ENCODE results near the gene RPS6KB2. TPM values are rescaled to one million over a fixed set of nuclear protein-coding genes. Genes with fewer than 3 reads are reported as not detected.

The RPS6KB2 gene
- total RNA-seq, 1 donor: 36.9 TPM

- H4K20me1 ChIP-seq (ENCODE audit: insufficient read depth, low read length): peaks cover 12% of the 10 kb centered on the region
- no peak overlapping the region for H3K27ac ChIP-seq (ENCODE audit: low read depth, low read length)
- H3K4me1 ChIP-seq (ENCODE audit: insufficient read depth, low read length): peaks cover 7% of the 10 kb centered on the region
- H3K4me3 ChIP-seq (ENCODE audit: insufficient read depth, low read length): no peak overlapping the region
- H2AFZ ChIP-seq (ENCODE audit: low read length): no peak overlapping the region
- H3K27me3 ChIP-seq (ENCODE audit: insufficient read depth, low read length): no peaks in the 10 kb centered on the region
- TF ChIP-seq CTCF (IDR thresholded peaks at IDR 0.05; ENCODE audit: extremely low read depth, low read depth, low read length): no peak
- peaks cover 3% of the 10 kb centered on the region for H3K36me3 ChIP-seq (ENCODE audit: insufficient read depth, low read length)
- H3K9me3 ChIP-seq (ENCODE audit: low read depth, low read length): no peaks in the 10 kb centered on the region
- no peak for DNase-seq (ENCODE audit: insufficient read length, low spot score, missing footprints)
- peaks cover 25% of the 10 kb centered on the region for H3K79me2 ChIP-seq (ENCODE audit: insufficient read depth, low read length)
- H3K4me2 ChIP-seq (ENCODE audit: insufficient read depth, low read length): no peak overlapping the region
These were observed 56.6 kb downstream of the RPS6KB2 start for GRCh38 chr11:67484847-67485311.

Small RNA genes within 50 kb of the gene (small RNA-seq; reads per million reads assigned to genes)
- not detected for gene RNU6-1238P

Other genes with a start within 250 kb of the RPS6KB2 start
- gene GRK2, start 162.0 kb upstream of the RPS6KB2 start, total RNA-seq: 21.4 and 23.6 TPM in 2 replicates
- gene ANKRD13D, start 139.2 kb upstream of the RPS6KB2 start, total RNA-seq: 33.0 and 34.4 TPM in 2 replicates
- 13.3 and 25.0 TPM in 2 replicates for gene SSH3, start 125.0 kb upstream of the RPS6KB2 start, total RNA-seq
- gene POLD4, start 74.9 kb upstream of the RPS6KB2 start, total RNA-seq: 43.3 and 59.4 TPM in 2 replicates
- 6.2 and 6.9 TPM in 2 replicates for gene CLCF1, start 54.9 kb upstream of the RPS6KB2 start, total RNA-seq
- 7.6 and 10.3 TPM in 2 replicates for gene RAD9A, start 36.5 kb upstream of the RPS6KB2 start, total RNA-seq
- gene PPP1CA, start 26.6 kb upstream of the RPS6KB2 start, total RNA-seq: 161 and 169 TPM in 2 replicates
- not detected in 2 replicates for gene TBC1D10C, start 24.4 kb upstream of the RPS6KB2 start, total RNA-seq
- gene CARNS1, start 12.8 kb upstream of the RPS6KB2 start, total RNA-seq: under 0.01 TPM in 2 replicates
- under 0.01 and 0.36 TPM in 2 replicates for gene PTPRCAP, start 9.2 kb downstream of the RPS6KB2 start, total RNA-seq
- 137 and 140 TPM in 2 replicates for gene CORO1B, start 15.0 kb downstream of the RPS6KB2 start, total RNA-seq
- not detected in 2 replicates for gene GPR152, start 24.2 kb downstream of the RPS6KB2 start, total RNA-seq
- gene CABP4, start 26.9 kb downstream of the RPS6KB2 start, total RNA-seq: not detected in 2 replicates
- gene TMEM134, start 40.8 kb downstream of the RPS6KB2 start, total RNA-seq: 15.6 and 29.3 TPM in 2 replicates
- gene AIP, start 54.5 kb downstream of the RPS6KB2 start, total RNA-seq: 64.2 and 71.3 TPM in 2 replicates
- 13.3 and 14.1 TPM in 2 replicates for gene PITPNM1, start 76.9 kb downstream of the RPS6KB2 start, total RNA-seq
- 6.2 and 10.3 TPM in 2 replicates for gene CDK2AP2, start 79.7 kb downstream of the RPS6KB2 start, total RNA-seq
- gene CABP2, start 95.0 kb downstream of the RPS6KB2 start, total RNA-seq: not detected in 2 replicates
- gene GSTP1, start 155.3 kb downstream of the RPS6KB2 start, total RNA-seq: 361 and 465 TPM in 2 replicates
- 146 and 158 TPM in 2 replicates for gene NDUFV1, start 178.4 kb downstream of the RPS6KB2 start, total RNA-seq
- 4.7 and 5.3 TPM in 2 replicates for gene NUDT8, start 201.4 kb downstream of the RPS6KB2 start, total RNA-seq
- not detected in 2 replicates for gene TBX10, start 211.3 kb downstream of the RPS6KB2 start, total RNA-seq
- under 0.01 and 0.29 TPM in 2 replicates for gene ACY3, start 222.2 kb downstream of the RPS6KB2 start, total RNA-seq
- gene ALDH3B2, start 246.1 kb downstream of the RPS6KB2 start, total RNA-seq: not detected in 2 replicates

Data from osteoblast (primary cell).